Stimulated activated CD4-positive, alpha-beta T cell treated with anti-CD3 and anti-CD28 coated beads, Interleukin-4, amount 100 ng/mL, for 4 hours (primary cell): ENCODE results near the gene SLFN14.
"Not testable (repeated sequence)": the region's sequence is repeated elsewhere in the genome, so short reads cannot be mapped to it uniquely, and the experiment has no call there.

Source experiments
- DNase-seq, 2 experiments: peaks; one replicate each; pipeline ENCODE4 v3.0.0-alpha.2; 2020

The SLFN14 gene

GRCh38 chr17:35519906-35520442 is 40.6 kb downstream of the SLFN14 start:
- DNase-seq, result no peak

DNA sequence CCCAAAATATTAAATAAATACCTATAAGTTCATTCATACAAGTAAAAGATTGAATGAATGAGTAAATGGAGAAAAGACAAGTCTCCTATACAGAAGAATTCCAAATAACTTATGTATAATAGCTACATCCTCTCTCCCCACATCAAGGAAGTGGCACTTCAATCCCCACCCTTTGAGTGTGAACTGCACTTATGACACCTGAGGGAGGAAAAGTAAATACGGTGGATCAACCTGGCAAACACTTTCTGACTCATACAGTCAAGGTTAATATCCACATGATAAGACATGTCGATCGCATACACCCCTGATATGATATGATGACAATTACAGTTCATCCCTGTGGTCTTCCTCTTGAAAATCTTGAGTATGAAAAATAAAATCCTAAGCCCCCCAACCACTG is 41.2 kb downstream of the SLFN14 start:
- no peak for DNase-seq

GRCh38 chr17:35518431-35518830 is 42.2 kb downstream of the SLFN14 start:
- not testable (repeated sequence) for DNase-seq

DNA sequence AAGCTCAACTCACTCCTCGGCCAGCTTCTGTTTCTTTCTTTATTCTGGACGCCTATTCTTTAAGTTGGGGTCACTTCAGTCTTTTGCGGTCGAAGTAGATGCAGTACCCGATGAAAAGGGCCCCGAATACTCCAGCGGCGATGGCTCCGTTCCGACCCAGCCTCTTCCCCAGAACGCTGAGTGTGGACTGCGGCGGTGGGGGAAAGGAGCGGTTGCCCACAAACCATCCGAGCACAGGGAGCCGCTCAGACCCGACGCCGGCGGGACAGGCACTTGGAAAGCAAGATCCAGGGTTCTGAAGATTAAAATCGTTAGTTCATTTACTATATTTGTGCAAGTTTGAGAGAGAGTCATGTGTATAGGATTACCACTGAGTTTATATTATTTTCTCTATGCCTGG is 45.6 kb downstream of the SLFN14 start:
- no peak for DNase-seq

DNA sequence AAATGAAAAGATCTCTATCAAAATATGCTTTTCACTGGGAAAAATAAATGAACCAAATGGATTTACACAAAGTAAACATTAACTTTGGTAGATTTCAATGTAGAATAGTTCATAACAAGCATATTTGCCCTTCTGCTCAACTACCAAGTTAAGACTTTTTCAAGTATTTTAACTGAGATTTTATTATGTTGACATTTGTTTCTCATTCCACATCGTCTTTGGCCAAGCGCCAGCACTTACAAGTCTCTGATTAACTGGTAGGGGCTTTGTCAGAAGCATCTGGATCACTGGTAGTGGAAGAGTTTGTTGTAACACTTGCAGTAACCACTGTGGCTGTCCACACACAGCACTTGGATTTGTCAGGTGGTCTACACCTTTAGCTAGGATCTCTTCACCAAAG is 46.1 kb downstream of the SLFN14 start:
- no peak for DNase-seq
